CD4-positive, alpha-beta memory T cell (primary cell): ENCODE results near the gene DYRK1A. TPM values are rescaled to one million over a fixed set of nuclear protein-coding genes. Genes with fewer than 3 reads are reported as not detected.
A peak's percentile ranks its signal among the peaks of the same experiment; 100 is the strongest.

Experiments
- CTCF ChIA-PET: fragments of 350-600 bp; sonication (Branson Sonifier 250); formaldehyde crosslinking; loops from one replicate; lab custom pipeline; 2021; ENCODE audit warnings: inconsistent platforms; ENCODE audit not compliant: partially characterized antibody; lab: Charles Lee
- POLR2A ChIA-PET: fragments of 350-600 bp; sonication (Branson Sonifier 250); formaldehyde crosslinking; loops from one replicate; lab custom pipeline; 2021; ENCODE audit not compliant: partially characterized antibody; lab: Charles Lee
- DNase-seq, 5 donors: peaks; one replicate each; pipeline versions ENCODE4 v3.0.0 to v3.0.0-alpha.2; 2020 to 2022; ENCODE audit warnings: mixed read lengths in 1 of 5
- H3K27ac ChIP-seq: one replicate; pipeline ENCODE4 v1.7.0; 2013; ENCODE audit warnings: low read depth, low read length
- H3K27me3 ChIP-seq: 2 replicates; pipeline ENCODE4 v1.7.0; 2013; ENCODE audit warnings: mild to moderate bottlenecking, low read length, moderate library complexity; ENCODE audit not compliant: insufficient read depth
- H3K36me3 ChIP-seq: 2 replicates; pipeline ENCODE4 v1.7.0; 2013; ENCODE audit warnings: mild to moderate bottlenecking, low read length, moderate library complexity; ENCODE audit not compliant: insufficient read depth
- H3K4me1 ChIP-seq: 2 replicates; pipeline ENCODE4 v1.7.0; 2013; ENCODE audit warnings: mild to moderate bottlenecking, low read length, moderate library complexity; ENCODE audit not compliant: insufficient read depth
- H3K4me3 ChIP-seq, 2 donors: one replicate each; pipeline ENCODE4 v1.7.0; 2013; ENCODE audit warnings: low read length in 2 of 2, mild to moderate bottlenecking in 1 of 2
- H3K9me3 ChIP-seq, 2 donors: one replicate each; pipeline ENCODE4 v1.7.0; 2013; ENCODE audit warnings: low read length in 2 of 2, control low read depth in 1 of 2; ENCODE audit not compliant: control insufficient read depth in 1 of 2
- H3K27ac Mint-ChIP-seq, 7 donors: one replicate each; pipeline ENCODE4 v1.8.0; 2020 to 2021; ENCODE audit warnings: mixed read lengths in 7 of 7, mild to moderate bottlenecking in 6 of 7, inconsistent platforms in 3 of 7, moderate library complexity in 3 of 7
- H3K27me3 Mint-ChIP-seq, 2 donors: one replicate each; pipeline ENCODE4 v1.8.0; 2020 to 2021; ENCODE audit warnings: mixed read lengths in 2 of 2
- H3K36me3 Mint-ChIP-seq, 2 donors: one replicate each; pipeline ENCODE4 v1.8.0; 2020 to 2021; ENCODE audit warnings: mixed read lengths in 2 of 2, inconsistent platforms in 1 of 2, mild to moderate bottlenecking in 1 of 2
- H3K4me1 Mint-ChIP-seq, 4 donors: one replicate each; pipeline ENCODE4 v1.8.0; 2020 to 2021; ENCODE audit warnings: mixed read lengths in 4 of 4, mild to moderate bottlenecking in 1 of 4
- H3K4me3 Mint-ChIP-seq, 8 donors: one replicate each; pipeline ENCODE4 v1.8.0; 2020 to 2021; ENCODE audit warnings: mixed read lengths in 8 of 8, mild to moderate bottlenecking in 7 of 8, moderate library complexity in 6 of 8, inconsistent platforms in 3 of 8
- H3K9me3 Mint-ChIP-seq, 8 donors: one replicate each; pipeline ENCODE4 v1.8.0; 2020 to 2021; ENCODE audit warnings: mixed read lengths in 8 of 8, mild to moderate bottlenecking in 5 of 8, inconsistent platforms in 3 of 8, moderate library complexity in 1 of 8
- intact Hi-C: fragments of 100-400 bp; cut with micrococcal nuclease; formaldehyde crosslinking; loops from one replicate; pipeline ENCODE4 v1.15.1; 2023
- polyA plus RNA-seq, 2 donors: library from polyadenylated mRNA; unstranded; fragments of 300-500 nt; fragmentation: Illumina TruSeq; gene quantifications; one replicate each; pipeline ENCODE4 v1.2.3, GENCODE V29; 2021
- total RNA-seq, 2 experiments: library from RNA; stranded (reverse); gene quantifications; one replicate each; pipeline ENCODE4 v1.2.3, GENCODE V29; 2021

The DYRK1A gene
- total and polyA plus RNA-seq, 4 experiments from 2014 or later, result 1.4 to 130 (median 65.2) TPM

GRCh38 chr21:37561941-37562919 lies 195.7 kb downstream of the DYRK1A start:
- intact Hi-C loops, result loop anchor here (5.0 to 10.0 kb wide), 4 partner anchors 67 to 1620 kb away; partner anchors contain the start of gene PSMG1
- H3K27me3 ChIP-seq, result no peaks in the 10 kb centered on the region

DNA sequence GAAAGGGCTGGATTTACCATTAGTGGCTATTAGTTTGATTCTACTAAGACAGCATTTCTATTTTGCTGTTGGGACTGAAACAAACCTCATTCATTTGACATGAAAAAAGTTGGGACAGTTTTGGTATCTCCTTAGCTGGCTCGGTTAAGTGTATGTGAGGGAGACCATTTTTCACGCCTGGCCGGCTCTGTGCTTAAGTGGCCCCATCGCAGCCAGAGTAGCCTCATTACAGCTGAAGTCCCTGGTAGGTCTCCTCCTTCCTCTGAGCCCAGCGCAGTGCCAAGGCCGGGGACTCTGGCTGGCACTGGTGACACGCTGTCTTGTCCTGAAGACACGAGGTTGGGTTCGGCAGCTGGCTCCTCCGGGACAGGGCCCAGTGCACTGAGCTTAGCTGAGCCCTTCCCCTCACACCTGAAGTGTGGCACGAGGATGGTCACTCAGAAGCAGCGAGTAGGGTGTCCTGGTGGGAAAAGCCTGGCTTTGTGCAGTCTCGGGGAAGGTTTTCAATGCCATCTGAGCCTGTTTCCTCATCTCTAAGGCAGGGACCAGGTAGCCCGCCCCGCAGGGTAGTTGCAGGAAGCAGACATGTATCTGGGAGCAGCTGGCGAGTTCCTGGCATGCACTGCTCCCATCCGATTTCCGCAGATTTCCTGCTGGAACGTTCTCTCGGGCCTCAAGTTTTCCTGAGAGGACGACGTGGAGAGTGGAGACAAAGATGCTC lies 196.5 kb downstream of the DYRK1A start:
- ChIA-PET POLR2A (interaction anchor here (0.7 to 2.8 kb wide), 23 partner anchors 8 to 1621 kb away, joined by 3 to 45 read pairs (median 4); partner anchors contain the start of genes CBR1, DYRK1A, HLCS and PIGP), CTCF (interaction anchor here (0.7 to 2.2 kb wide), 22 partner anchors 16 to 789 kb away, joined by 3 to 12 read pairs (median 4); partner anchors contain the start of gene VPS26C)
- peaks cover 0 to 7% of the 10 kb centered on the region in 2 donors for H3K36me3 Mint-ChIP-seq
- intact Hi-C loops, result loop anchor here (1.0 to 10.0 kb wide), 5 partner anchors 68 to 1619 kb away; partner anchors contain the start of genes PIGP, PSMG1 and TTC3
- Histone ChIP-seq H3K27ac (peak overlapping the region; percentile 91), H3K4me3 (peak overlapping the region; percentile 94 to 98), H3K9me3 (no peaks in the 10 kb centered on the region), H3K4me1 (peaks cover 17% of the 10 kb centered on the region), H3K27me3 (no peaks in the 10 kb centered on the region), H3K36me3 (no peaks in the 10 kb centered on the region)
- H3K4me3 Mint-ChIP-seq, result peak overlapping the region; percentile 84 to 100 (median 97)
- H3K9me3 Mint-ChIP-seq, result peaks cover 0 to 1% (median 0%) of the 10 kb centered on the region in 8 donors
- peaks cover 5 to 28% (median 14%) of the 10 kb centered on the region in 4 donors for H3K4me1 Mint-ChIP-seq
- H3K27ac Mint-ChIP-seq, result peak overlapping the region; percentile 92 to 100 (median 100)
- peaks cover 0 to 1% of the 10 kb centered on the region in 2 donors for H3K27me3 Mint-ChIP-seq
- peak in 1 of 5 donors; percentile 4 for DNase-seq

More at GRCh38 chr21:37561941-37562919, 195.7 kb downstream of the DYRK1A start:
- Histone ChIP-seq H3K27ac (no peak overlapping the region), H3K4me1 (peaks cover 17% of the 10 kb centered on the region), H3K36me3 (no peaks in the 10 kb centered on the region), H3K4me3 (no peak overlapping the region), H3K9me3 (no peaks in the 10 kb centered on the region)
- H3K27ac Mint-ChIP-seq, result peak overlapping the region; percentile 18 to 100 (median 93)
- peaks cover 5 to 28% (median 14%) of the 10 kb centered on the region in 4 donors for H3K4me1 Mint-ChIP-seq
- peaks cover 0 to 3% (median 0%) of the 10 kb centered on the region in 8 donors for H3K9me3 Mint-ChIP-seq
- ChIA-PET CTCF (interaction anchor here (1.0 to 2.2 kb wide), 3 partner anchors 65 to 480 kb away, joined by 3 to 12 read pairs (median 10); no protein-coding TSS in a partner anchor), POLR2A (interaction anchor here (2.0 kb wide), 1 partner anchor 196 kb away, joined by 30 read pairs; the partner anchor contains the start of gene DYRK1A)
- peaks cover 0 to 7% of the 10 kb centered on the region in 2 donors for H3K36me3 Mint-ChIP-seq
- peaks cover 0 to 1% of the 10 kb centered on the region in 2 donors for H3K27me3 Mint-ChIP-seq
- DNase-seq, result no peak
- H3K4me3 Mint-ChIP-seq, result peak overlapping the region; percentile 84 to 100 (median 97)

GRCh38 chr21:37563641-37564340 lies 197.2 kb downstream of the DYRK1A start:
- ChIA-PET POLR2A (interaction anchor here (0.6 to 2.8 kb wide), 29 partner anchors 9 to 1786 kb away, joined by 3 to 45 read pairs (median 4); partner anchors contain the start of genes CBR1, DYRK1A, HLCS and PIGP), CTCF (interaction anchor here (0.7 to 2.2 kb wide), 27 partner anchors 9 to 789 kb away, joined by 3 to 12 read pairs (median 4); partner anchors contain the start of gene VPS26C)
- Mint-ChIP-seq H3K4me1 (peaks cover 5 to 28% (median 14%) of the 10 kb centered on the region in 4 donors), H3K9me3 (peaks cover 0 to 1% (median 0%) of the 10 kb centered on the region in 8 donors), H3K4me3 (peak overlapping the region; percentile 95 to 100 (median 97)), H3K27me3 (no peaks in the 10 kb centered on the region), H3K27ac (peak overlapping the region; percentile 98 to 100 (median 100)), H3K36me3 (peaks cover 0 to 7% of the 10 kb centered on the region in 2 donors)
- Histone ChIP-seq H3K27ac (peak overlapping the region; percentile 91), H3K27me3 (no peaks in the 10 kb centered on the region), H3K36me3 (no peaks in the 10 kb centered on the region), H3K4me3 (peak overlapping the region; percentile 94 to 98), H3K9me3 (no peaks in the 10 kb centered on the region), H3K4me1 (peaks cover 17% of the 10 kb centered on the region)
- DNase-seq, result peak; percentile 91 to 92 (median 92)
- intact Hi-C loops, result loop anchor here (1.0 to 10.0 kb wide), 10 partner anchors 69 to 1619 kb away; partner anchors contain the start of genes DYRK1A, PIGP, PSMG1 and TTC3

GRCh38 chr21:37564341-37564923 lies 197.9 kb downstream of the DYRK1A start:
- DNase-seq, result peak; percentile 81 to 98 (median 84)
- H3K4me3 ChIP-seq, result peak overlapping the region; percentile 94 to 98
- Mint-ChIP-seq H3K9me3 (no peaks in the 10 kb centered on the region), H3K36me3 (peaks cover 0 to 7% of the 10 kb centered on the region in 2 donors), H3K27me3 (no peaks in the 10 kb centered on the region), H3K4me1 (peaks cover 5 to 28% (median 14%) of the 10 kb centered on the region in 4 donors), H3K4me3 (peak overlapping the region; percentile 95 to 100 (median 97)), H3K27ac (peak overlapping the region; percentile 98 to 100 (median 100))
- peaks cover 17% of the 10 kb centered on the region for H3K4me1 ChIP-seq
- H3K9me3 ChIP-seq, result no peaks in the 10 kb centered on the region
- peak overlapping the region; percentile 91 for H3K27ac ChIP-seq
- no peaks in the 10 kb centered on the region for H3K36me3 ChIP-seq
- ChIA-PET POLR2A (interaction anchor here (0.6 to 2.8 kb wide), 22 partner anchors 9 to 1785 kb away, joined by 3 to 45 read pairs (median 6); partner anchors contain the start of genes DYRK1A, HLCS, PIGP and PSMG1), CTCF (interaction anchor here (0.6 to 2.2 kb wide), 24 partner anchors 10 to 788 kb away, joined by 3 to 12 read pairs (median 4); partner anchors contain the start of gene VPS26C)
- H3K27me3 ChIP-seq, result no peaks in the 10 kb centered on the region
- intact Hi-C loops, result loop anchor here (1.0 to 10.0 kb wide), 9 partner anchors 70 to 1618 kb away; partner anchors contain the start of genes DYRK1A, PSMG1 and VPS26C

- Mint-ChIP-seq H3K27me3 (no peaks in the 10 kb centered on the region), H3K4me1 (peaks cover 5 to 28% (median 14%) of the 10 kb centered on the region in 4 donors), H3K4me3 (peak overlapping the region; percentile 58 to 100 (median 96)), H3K36me3 (peaks cover 0 to 7% of the 10 kb centered on the region in 2 donors), H3K27ac (peak overlapping the region; percentile 98 to 100 (median 100)), H3K9me3 (no peaks in the 10 kb centered on the region)
- H3K36me3 ChIP-seq, result no peaks in the 10 kb centered on the region
- no peak for DNase-seq
- no peaks in the 10 kb centered on the region for H3K9me3 ChIP-seq
- H3K27ac ChIP-seq, result peak overlapping the region; percentile 91
- peak overlapping the region; percentile 94 to 98 for H3K4me3 ChIP-seq
- ChIA-PET CTCF (interaction anchor here (0.6 to 2.2 kb wide), 7 partner anchors 14 to 562 kb away, joined by 4 to 12 read pairs (median 6); partner anchors contain the start of gene VPS26C), POLR2A (interaction anchor here (1.4 to 2.8 kb wide), 5 partner anchors 8 to 599 kb away, joined by 6 to 45 read pairs (median 8); partner anchors contain the start of genes HLCS and VPS26C)
- intact Hi-C loops, result loop anchor here (1.0 to 10.0 kb wide), 9 partner anchors 70 to 1617 kb away; partner anchors contain the start of genes DYRK1A, PSMG1 and VPS26C
- H3K4me1 ChIP-seq, result peaks cover 17% of the 10 kb centered on the region
- H3K27me3 ChIP-seq, result no peaks in the 10 kb centered on the region
These were observed 198.5 kb downstream of the DYRK1A start for GRCh38 chr21:37564924-37565529.
